ENCODE data around the gene HIP1.

DNA sequence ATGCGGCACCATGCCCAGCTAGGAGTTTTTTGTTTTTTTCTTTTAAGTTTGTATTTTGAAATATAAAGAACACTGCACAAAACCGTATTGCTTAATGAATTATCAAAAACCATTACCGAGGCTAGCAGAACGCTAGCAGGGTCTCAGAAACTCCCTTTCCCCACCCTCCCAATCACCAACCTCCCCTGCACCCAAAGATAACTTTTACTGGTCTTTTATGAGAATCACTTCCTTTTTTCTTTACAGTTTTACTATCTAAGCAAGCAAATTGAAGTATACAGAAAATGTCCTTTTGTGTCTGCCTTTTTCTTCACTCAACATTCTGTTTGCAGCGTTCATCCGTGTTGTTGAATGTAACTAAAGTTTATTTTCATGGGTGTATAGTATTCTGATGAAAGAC lies 13.4 kb downstream of the HIP1 start:
- TF ChIP-seq, protein P1, sequence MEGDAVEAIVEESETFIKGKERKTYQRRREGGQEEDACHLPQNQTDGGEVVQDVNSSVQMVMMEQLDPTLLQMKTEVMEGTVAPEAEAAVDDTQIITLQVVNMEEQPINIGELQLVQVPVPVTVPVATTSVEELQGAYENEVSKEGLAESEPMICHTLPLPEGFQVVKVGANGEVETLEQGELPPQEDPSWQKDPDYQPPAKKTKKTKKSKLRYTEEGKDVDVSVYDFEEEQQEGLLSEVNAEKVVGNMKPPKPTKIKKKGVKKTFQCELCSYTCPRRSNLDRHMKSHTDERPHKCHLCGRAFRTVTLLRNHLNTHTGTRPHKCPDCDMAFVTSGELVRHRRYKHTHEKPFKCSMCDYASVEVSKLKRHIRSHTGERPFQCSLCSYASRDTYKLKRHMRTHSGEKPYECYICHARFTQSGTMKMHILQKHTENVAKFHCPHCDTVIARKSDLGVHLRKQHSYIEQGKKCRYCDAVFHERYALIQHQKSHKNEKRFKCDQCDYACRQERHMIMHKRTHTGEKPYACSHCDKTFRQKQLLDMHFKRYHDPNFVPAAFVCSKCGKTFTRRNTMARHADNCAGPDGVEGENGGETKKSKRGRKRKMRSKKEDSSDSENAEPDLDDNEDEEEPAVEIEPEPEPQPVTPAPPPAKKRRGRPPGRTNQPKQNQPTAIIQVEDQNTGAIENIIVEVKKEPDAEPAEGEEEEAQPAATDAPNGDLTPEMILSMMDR (IDR thresholded peaks at IDR 0.05; ENCODE audit: low read depth, low read length) = no peak
- TF ChIP-seq POLR2A (IDR thresholded peaks at IDR 0.05; ENCODE audit: extremely low read depth, insufficient read length) (no peak), MYC (IDR thresholded peaks at IDR 0.05; ENCODE audit: low read depth, low read length) (no peak)
